CD4-positive, alpha-beta T cell treated with Interleukin-17A for 4 hours (primary cell): ENCODE measurements around the gene TLR9.

Experiments
- DNase-seq: peaks from one replicate; pipeline ENCODE4 v3.0.0-alpha.2; 2020; ENCODE audit warnings: mixed read lengths

The TLR9 gene

GRCh38 chr3:52171514-52172261, 53.8 kb downstream of the TLR9 start:
- DNase-seq: no peak
